Activated CD8-positive, alpha-beta memory T cell treated with anti-CD3 and anti-CD28 coated beads, Interleukin-2, amount 50 U/mL, for 24 hours (primary cell): ENCODE data around the gene DAB2IP.

Experiments
- DNase-seq: peaks from one replicate; pipeline ENCODE4 v3.0.0-alpha.2; 2020; ENCODE audit errors: extremely low read depth

DAB2IP gene

DNA sequence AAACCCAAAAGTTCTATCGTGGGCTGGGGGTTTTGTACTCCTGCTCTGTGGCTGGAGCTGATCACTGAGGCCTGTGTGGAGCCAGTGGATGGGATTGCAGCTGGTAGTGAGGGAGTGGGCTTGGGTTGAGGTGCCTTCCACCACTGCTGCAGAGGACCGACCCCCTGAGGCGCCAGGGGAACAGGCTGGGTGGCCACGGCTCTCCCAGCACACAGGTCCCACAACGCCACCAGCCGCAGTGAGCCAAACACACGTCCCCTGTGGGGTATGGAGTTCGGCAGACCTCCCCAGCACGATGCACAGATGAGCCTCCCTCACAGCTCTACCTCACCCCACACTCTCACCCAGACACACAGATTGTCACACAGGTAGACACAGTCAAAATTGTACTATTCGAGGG, 109.1 kb downstream of the DAB2IP start:
- DNase-seq, result no peak

DNA sequence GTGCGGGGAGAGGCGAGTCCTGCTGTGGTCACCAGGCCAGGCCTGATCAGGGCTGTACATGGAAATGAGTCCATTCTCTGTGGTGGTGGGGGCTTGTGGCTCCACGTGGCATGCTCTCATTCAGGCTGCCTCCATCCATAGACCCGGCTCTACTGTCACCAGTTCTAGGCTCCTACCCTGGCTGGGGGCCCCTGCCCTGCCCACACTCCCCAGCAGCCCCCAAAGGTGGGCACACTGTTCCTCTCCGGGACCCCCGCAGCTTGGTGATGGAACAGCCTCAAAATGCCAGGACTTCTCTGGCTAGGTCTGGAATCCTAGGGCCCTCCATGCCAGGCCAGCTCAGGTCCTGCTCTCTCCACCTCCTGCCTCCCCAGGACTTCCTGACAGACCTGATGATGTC, 111.7 kb downstream of the DAB2IP start:
- DNase-seq, result no peak

GRCh38 chr9:121763561-121764370, 112.3 kb downstream of the DAB2IP start:
- DNase-seq, result no peak

DNA sequence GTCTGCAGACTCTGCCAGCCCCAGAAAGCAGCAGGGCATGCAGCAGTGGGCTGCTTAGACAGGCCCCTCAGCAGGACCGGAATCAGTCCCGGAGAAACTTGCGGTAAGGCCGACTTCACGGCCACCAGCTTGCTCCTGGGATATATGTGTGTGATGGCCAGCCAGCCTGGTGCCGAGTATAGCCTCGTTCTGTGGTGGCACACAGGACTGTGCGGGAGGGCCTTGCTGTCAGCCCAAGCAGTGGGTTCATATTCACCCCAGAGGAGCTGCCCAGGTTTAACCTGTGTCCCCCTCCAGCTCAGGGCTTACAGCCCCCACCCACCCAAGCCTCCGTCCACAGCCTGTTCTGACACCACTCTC, 112.9 kb downstream of the DAB2IP start:
- DNase-seq, result no peak

DNA sequence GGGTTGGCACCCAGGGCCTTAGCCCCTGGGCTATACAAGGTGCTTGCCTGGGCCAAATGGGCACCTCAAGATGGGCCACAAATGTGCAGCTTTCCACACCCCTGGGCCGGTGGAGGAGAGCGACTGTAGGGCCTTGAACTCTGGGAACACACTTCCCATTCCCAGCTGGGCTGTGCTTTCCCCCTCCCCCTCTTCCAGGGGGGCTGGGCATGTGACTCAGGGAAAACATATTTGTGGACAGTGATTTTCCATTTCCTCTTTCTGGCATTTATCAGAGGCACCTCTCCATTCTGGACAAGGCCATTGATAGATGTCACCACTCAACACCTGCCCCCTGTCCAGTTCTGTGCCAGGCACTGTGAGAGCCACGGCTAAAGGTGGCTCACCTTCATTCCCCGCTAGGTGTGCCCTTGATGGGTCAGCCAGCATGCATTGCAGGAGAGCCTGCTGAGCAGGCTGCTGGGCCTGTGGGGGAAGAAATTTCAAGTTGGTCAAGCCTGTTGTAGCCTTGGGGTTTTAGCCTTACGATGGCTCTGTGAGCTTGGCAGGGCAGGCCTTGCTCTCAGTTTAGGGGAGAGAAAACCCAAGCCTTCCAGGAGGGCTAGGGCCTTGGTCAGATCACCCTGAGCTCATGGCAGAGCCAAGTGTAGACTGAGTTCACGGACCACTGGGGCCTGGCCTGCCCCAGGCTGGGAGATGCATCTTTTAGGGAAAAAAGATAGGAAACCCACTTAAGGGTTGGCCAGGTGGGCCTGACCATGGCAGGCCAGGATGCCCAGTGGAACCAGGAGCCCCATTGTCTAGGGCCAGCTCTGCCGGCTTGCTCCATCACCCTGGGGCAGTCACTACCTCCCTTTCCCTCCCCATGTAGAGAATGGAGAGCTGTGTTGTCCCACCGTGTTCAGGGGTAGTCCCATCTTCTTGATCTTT, 113.9 kb downstream of the DAB2IP start:
- DNase-seq, result no peak

DNA sequence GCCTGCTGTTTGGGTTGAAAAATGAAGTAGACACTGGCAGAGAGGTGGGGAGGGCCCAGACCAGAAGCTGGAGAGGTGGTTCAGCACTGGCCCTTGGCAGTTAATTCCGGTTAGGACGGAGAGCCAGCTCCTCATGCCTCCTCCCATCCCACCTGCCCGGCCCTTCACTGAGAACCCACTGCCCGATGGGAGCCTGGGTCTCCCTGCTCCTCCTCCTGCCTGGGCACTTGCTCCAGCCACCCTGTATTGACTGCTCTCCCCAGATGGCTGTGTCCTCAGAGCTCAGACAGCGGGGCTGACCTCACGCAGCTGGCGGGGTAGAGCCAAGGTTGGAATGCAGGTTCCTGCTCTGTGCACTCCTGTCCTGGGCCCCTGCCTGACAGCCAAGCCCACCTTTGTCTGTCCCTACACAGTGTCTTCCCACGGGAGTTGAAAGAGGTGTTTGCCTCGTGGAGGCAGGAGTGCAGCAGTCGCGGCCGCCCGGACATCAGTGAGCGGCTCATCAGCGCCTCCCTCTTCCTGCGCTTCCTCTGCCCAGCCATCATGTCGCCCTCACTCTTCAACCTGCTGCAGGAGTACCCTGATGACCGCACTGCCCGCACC, 114.7 kb downstream of the DAB2IP start:
- no peak for DNase-seq

DNA sequence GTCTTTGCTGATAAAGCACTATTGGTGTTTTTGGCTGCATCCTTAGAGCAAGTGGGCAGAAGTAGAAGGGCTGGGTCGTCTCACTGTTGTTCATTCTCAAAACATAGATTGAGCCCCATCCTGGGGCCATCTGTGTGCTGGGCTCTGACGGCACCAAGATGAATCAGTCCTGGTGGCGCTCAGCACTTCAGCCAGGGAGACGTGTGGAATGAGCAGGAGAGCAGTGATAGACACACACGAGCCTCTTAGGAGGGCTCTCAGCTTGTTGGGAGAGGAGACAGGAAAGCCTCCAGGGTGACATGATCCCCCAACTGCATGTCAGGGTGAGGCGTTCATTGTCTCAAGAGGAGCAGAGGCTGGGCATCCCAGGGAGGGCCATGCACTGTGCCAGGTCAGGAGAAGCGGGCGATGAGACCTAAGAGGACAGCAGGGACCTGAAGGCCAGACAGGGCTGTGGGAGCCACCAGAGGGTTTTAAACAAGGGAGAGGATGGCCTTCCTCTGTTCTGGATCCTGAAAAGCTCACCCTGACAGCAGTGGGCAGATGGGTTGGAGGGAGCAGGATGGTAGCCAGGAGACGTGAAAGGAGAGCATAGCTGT, 115.8 kb downstream of the DAB2IP start:
- no peak for DNase-seq

GRCh38 chr9:121768416-121769015, 117.1 kb downstream of the DAB2IP start:
- DNase-seq, result no peak

DNA sequence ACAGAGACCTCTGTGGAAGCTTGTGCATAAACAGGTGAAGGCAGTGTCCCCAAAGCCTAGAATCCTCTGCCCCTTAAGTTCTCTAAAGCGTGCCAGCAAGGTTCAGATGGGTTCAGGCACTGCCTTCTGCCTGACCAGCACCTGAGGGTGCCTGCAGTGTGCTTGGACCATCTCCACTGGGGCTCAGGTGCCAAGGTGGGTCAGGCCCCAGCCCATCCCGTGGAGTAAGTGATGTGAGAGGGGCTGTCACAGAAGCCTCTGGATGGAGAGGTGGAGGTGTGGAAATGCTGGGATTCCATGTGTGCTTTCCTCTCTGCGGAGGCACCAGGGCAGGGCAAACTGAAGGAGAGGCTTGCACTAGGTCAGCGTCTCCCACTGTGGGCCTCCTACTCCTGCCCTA, 118.5 kb downstream of the DAB2IP start:
- no peak for DNase-seq

DNA sequence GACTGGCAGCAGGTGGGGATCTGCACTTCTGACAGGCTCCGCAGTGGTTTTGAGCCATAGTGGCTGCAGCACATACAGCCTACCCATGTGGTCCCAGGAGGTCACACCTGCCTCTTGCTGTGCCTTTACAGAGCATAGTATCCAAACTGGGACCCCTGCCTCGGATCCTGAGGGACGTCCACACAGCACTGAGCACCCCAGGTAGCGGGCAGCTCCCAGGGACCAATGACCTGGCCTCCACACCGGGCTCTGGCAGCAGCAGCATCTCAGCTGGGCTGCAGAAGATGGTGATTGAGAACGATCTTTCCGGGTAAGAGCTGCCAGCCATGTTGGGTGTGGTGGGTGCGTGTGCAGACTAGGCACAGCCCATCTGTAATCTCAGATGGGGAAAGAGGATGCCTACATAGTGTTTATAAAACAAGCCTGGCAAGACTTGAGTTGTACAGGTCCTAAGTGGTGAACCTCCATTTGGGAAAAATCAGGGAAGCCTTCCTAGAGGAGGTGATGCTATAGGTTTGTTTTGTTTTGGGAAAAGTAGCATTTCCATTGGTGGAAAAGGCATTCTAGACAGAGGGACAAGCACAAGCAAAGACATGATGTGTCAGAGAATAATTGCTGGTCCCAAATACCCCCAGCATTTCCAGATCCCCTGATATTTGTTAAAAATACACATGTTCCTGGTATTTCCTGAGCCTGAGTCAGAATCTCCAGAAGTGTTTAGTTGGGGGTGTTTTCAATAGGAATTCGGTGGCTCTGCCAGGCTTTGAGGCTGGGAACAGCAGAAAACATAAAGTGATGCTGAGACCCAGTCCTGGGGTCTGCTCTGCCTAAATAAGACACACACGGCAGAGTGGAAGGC, 119.2 kb downstream of the DAB2IP start:
- DNase-seq, result no peak

DNA sequence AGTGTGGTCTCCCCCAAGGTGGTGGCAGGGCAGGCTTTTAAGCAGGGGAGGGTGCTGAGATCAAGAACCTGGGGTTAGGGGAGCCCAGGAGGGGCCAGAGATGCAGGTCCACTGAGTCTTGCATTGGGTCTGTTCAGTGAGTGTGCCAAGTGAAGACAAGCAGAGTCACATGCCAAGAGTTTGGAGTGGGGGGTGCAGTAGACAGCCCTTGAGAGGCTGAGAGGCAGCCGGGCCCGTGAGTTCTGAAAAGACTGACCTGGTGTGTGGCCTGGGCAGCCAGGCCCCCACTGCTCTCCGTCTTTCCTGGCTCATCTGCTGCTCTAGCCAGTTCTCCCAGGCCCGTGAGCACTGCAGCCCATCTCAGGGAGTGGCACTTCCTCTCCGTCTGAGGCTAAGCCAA, 120.0 kb downstream of the DAB2IP start:
- no peak for DNase-seq

- no peak for DNase-seq
Observed at GRCh38 chr9:121771851-121772599, 120.6 kb downstream of the DAB2IP start.

DNA sequence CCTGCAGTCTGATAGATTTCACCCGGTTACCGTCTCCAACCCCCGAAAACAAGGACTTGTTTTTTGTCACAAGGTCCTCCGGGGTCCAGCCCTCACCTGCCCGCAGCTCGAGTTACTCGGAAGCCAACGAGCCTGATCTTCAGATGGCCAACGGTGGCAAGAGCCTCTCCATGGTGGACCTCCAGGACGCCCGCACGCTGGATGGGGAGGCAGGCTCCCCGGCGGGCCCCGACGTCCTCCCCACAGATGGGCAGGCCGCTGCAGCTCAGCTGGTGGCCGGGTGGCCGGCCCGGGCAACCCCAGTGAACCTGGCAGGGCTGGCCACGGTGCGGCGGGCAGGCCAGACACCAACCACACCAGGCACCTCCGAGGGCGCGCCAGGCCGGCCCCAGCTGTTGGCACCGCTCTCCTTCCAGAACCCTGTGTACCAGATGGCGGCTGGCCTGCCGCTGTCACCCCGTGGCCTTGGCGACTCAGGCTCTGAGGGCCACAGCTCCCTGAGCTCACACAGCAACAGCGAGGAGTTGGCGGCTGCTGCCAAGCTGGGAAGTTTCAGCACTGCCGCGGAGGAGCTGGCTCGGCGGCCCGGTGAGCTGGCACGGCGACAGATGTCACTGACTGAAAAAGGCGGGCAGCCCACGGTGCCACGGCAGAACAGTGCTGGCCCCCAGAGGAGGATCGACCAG, 121.3 kb downstream of the DAB2IP start:
- no peak for DNase-seq

DNA sequence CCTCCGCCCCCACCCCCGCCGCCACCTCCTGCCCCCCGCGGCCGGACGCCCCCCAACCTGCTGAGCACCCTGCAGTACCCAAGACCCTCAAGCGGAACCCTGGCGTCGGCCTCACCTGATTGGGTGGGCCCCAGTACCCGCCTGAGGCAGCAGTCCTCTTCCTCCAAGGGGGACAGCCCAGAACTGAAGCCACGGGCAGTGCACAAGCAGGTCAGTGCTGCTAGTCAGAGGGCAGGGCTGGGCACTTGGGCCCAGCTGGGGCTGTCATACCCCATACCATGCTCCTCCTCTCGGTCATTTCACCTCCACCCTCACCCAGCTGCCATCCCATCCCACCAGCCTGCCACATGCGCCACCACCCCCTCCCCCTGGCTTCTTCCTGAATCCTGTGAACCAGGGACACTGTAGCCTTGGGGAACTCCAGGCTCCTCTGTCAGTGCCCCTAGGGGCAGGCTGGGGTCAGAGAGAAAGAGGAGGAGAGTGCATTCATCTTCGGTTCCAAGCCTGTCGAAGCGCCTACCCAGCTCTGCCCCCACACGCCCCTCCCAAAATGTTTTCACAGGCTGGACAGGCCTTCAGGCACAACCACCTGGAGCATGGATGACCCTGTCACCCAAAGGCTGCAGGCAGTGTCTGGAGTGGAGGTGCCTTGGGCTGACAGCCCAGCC, 122.0 kb downstream of the DAB2IP start:
- DNase-seq, result no peak

DNA sequence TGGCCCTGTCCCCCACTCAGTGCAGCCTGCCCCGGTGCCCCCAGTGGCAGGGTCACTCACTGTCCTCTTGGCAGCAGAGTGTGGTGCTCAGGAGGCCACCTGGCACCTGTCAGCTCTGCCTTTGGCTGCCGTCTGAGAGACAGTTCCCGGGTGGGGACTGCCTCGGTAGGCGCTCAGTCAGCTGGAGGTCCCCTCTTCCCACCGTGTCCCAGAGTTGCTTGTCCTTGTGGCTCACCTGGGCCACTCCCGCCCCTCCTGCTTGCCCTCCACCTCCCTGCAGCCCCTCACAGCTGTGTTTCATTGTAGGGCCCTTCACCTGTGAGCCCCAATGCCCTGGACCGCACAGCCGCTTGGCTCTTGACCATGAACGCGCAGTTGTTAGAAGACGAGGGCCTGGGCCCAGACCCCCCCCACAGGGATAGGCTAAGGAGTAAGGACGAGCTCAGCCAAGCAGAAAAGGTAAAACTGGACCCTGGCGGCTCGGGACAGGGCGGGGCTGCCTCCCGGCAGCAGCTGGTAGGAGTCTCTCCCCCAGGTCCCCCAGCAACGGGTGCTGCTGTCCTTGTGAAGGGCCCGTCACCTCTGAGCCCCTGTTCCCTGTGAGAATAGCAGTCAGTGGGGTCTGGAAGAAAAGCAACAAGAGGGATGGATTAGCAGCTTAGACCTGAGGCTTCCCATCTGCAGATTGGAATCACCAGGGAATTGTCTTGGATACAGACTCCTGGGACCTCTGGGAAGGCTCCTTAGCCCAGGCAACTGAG, 122.7 kb downstream of the DAB2IP start:
- DNase-seq, result no peak

DNA sequence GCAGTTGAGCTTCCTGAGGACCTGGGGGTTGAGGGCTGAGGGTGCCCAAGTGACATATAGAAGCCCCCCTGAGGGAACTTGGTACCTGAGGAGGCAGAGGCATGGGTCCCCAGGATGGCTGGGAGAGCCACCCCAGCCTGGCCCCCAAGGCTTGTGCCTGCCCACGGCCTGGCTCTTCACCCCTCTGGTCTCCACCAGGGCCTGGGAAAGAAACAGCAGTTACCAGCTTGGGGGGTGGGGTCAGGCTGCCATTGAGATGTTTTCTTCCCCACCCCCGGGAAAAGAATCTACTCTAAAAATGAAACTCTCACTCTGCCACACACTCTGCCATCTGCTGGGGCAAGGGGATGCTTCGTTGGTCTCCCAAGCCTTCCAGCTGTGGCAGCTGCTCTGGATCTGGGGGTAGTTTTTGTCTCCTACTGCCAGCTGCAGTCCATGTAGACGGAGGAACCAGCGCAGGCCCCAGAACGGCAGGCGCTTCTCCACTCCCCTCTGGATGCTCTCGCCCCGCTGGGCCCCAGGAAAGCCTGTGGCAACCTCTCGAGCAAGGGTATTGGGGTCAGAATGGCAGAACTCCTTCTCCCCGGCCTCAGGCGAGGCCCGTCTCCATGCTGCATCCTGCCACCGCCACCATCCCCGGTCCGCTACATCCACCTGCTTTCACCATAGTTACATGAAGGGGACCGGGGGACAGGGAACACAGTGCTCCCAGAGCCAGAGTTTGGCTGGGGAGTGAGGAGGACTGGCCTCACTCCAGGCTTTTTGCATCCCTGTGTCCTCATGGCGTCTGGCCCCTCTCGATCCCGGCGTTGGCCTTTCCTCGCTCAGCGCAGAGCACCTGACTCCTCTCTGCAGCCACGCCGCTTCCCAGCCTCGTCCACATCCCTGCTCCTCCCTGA, 123.5 kb downstream of the DAB2IP start:
- DNase-seq, result no peak
